ENCODE results near the gene ZC3H11A. TPM values are rescaled to one million over a fixed set of nuclear protein-coding genes. Genes with fewer than 3 reads are reported as not detected.

The ZC3H11A gene
- total and polyA plus RNA-seq, 10 donors, result 45.2 to 218 (median 87.2) TPM

DNA sequence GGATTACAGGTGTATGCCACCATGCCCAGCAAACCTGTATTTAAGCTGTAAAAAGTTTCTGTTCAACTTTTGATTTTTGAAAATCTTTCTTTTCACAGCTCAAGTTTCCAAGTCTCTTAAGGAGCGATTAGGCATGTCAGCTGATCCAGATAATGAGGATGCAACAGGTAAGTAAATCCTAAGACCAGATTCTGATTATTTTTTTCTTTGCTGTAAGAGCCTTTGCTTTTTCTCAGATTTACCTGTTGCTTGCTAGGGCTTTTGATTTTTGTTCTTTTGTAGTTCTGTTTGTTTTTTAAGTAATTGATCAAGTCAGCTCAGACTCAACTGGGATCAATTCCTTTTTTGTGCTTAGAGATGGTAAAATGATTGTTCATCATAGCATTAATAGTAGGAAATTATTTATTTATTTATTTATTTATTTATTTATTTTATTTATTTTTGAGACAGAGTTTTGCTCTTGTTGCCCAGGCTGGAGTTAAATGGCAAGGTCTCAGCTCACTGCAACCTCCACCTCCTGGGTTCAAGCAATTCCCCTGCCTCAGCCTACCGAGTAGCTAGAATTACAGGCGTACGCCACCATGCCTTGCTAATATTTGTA lies 44.9 kb downstream of the ZC3H11A start:
- WGBS, 5 donors, result 96 to 99% (median 97%) methylated on average over 4 of the region's 4 CpGs
- Histone ChIP-seq H3K36me3 (peaks cover 6 to 100% (median 93%) of the 10 kb centered on the region in 6 donors), H3K4me1 (no peaks in the 10 kb centered on the region), H3K4me3 (no peak overlapping the region), H3K27ac (no peak overlapping the region), H3K9me3 (peaks cover 0 to 5% (median 0%) of the 10 kb centered on the region in 8 donors), H3K27me3 (replicated peaks in 1 of 7) (no peaks in the 10 kb centered on the region)
- intact Hi-C loops (cut with DNase I; ENCODE audit: low total_unique reads), result no loop called here
- no peak for DNase-seq
- no peak for TF ChIP-seq POLR2AphosphoS5 (IDR thresholded peaks at IDR 0.05)
- TF ChIP-seq CTCF (IDR thresholded peaks at IDR 0.05 in 8 of 11, conservative IDR thresholded peaks at IDR 0.05 in 3 of 11), result no peak
- no peak for TF ChIP-seq POLR2A (IDR thresholded peaks at IDR 0.05)

GRCh38 chr1:203842559-203842876 lies 47.1 kb downstream of the ZC3H11A start:
- intact Hi-C loops (cut with DNase I; ENCODE audit: low total_unique reads), result no loop called here
- H3K4me1 ChIP-seq, result no peaks in the 10 kb centered on the region
- no peaks in the 10 kb centered on the region for H3K27me3 ChIP-seq (replicated peaks in 1 of 7)
- H3K4me3 ChIP-seq, result no peak overlapping the region
- H3K27ac ChIP-seq, result no peak overlapping the region
- DNase-seq, result no peak
- WGBS, 5 donors, result 84 to 99% (median 87%) methylated on average over 2 of the region's 2 CpGs
- peaks cover 0 to 5% (median 0%) of the 10 kb centered on the region in 8 donors for H3K9me3 ChIP-seq
- H3K36me3 ChIP-seq, result peaks cover 0 to 100% (median 88%) of the 10 kb centered on the region in 6 donors
- TF ChIP-seq CTCF (IDR thresholded peaks at IDR 0.05 in 8 of 11, conservative IDR thresholded peaks at IDR 0.05 in 3 of 11) (no peak), POLR2AphosphoS5 (IDR thresholded peaks at IDR 0.05) (no peak), POLR2A (IDR thresholded peaks at IDR 0.05) (no peak)

DNA sequence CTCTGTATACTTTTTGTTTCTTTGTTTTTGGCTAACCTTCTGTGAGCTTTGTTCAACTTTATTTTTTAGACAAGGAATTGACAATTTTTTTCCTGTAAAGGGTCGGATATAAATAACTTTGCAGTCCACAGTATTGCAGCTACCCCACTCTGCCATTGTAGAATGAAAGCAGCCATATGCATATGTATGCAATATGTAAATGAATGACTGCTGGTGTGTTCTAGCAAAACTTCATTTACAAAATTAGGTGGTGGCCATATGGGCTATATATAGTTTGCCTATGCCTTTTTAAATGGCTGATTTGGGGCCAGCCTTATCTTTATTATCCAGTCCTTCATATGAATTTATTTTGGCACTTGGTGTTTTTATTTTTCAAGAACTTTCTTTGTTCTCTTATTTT lies 48.0 kb downstream of the ZC3H11A start:
- H3K9me3 ChIP-seq, result peaks cover 0 to 5% (median 0%) of the 10 kb centered on the region in 8 donors
- H3K36me3 ChIP-seq, result peaks cover 1 to 100% (median 88%) of the 10 kb centered on the region in 6 donors
- TF ChIP-seq POLR2A (IDR thresholded peaks at IDR 0.05) (no peak), POLR2AphosphoS5 (IDR thresholded peaks at IDR 0.05) (no peak), CTCF (IDR thresholded peaks at IDR 0.05 in 8 of 11, conservative IDR thresholded peaks at IDR 0.05 in 3 of 11) (no peak)
- WGBS, 5 donors, result 91 to 95% (median 93%) methylated on average over 1 of the region's 1 CpG
- intact Hi-C loops (cut with DNase I; ENCODE audit: low total_unique reads), result no loop called here
- no peak overlapping the region for H3K27ac ChIP-seq
- H3K4me3 ChIP-seq, result no peak overlapping the region
- H3K27me3 ChIP-seq (replicated peaks in 1 of 7), result no peaks in the 10 kb centered on the region
- DNase-seq, result no peak
- no peaks in the 10 kb centered on the region for H3K4me1 ChIP-seq

Small RNA genes within 50 kb of the gene (small RNA-seq; reads per million reads assigned to genes)
- gene ZC3H11A, result 0.14 to 0.68 (median 0.32) reads per million in 4 donors

Other genes with a start within 250 kb of the ZC3H11A start
- gene ATP2B4, start 168.8 kb upstream of the ZC3H11A start, total RNA-seq, result 10 to 100 TPM; 34.5 to 78.5 (median 55.2) TPM
- 1 to 10 TPM; 6.2 to 8.6 (median 6.7) TPM for gene ATP2B4, start 168.8 kb upstream of the ZC3H11A start, polyA plus RNA-seq
- 10 to 100 TPM; 11.3 to 24.3 (median 14.6) TPM for gene LAX1, start 30.4 kb upstream of the ZC3H11A start, total RNA-seq
- 1 to 10 TPM in 2 of 3 donors, under 1 TPM in 1; 1.00 to 5.9 (median 1.7) TPM for gene LAX1, start 30.4 kb upstream of the ZC3H11A start, polyA plus RNA-seq
- gene ZBED6, start within 50 bp of the ZC3H11A start, total RNA-seq, result 10 to 100 TPM; 22.4 to 49.6 (median 41.4) TPM
- 1 to 10 TPM in 1 of 3 donors, under 1 TPM in 2; 0.17 to 1.4 (median 0.29) TPM for gene ZBED6, start within 50 bp of the ZC3H11A start, polyA plus RNA-seq
- gene SNRPE, start 66.0 kb downstream of the ZC3H11A start, total RNA-seq, result 10 to 100 TPM; 30.1 to 76.9 (median 61.7) TPM
- gene SNRPE, start 66.0 kb downstream of the ZC3H11A start, polyA plus RNA-seq, result 100 to 1,000 TPM; 113 to 150 (median 122) TPM

All from spleen (tissue), 11 donors.